Measurements from ENCODE around the gene ADCY9. TPM values are rescaled to one million over a fixed set of nuclear protein-coding genes. Genes with fewer than 3 reads are reported as not detected.
A peak's percentile ranks its signal among the peaks of the same experiment; 100 is the strongest.

Gene ADCY9
- total RNA-seq, 1 donor from 2014 or later = 30.4 TPM

- Mint-ChIP-seq H3K27me3 (ENCODE audit: unreplicated experiment) (peaks cover 10% of the 10 kb centered on the region), H3K4me1 (ENCODE audit: low read depth, unreplicated experiment) (peaks cover 29% of the 10 kb centered on the region), H3K36me3 (ENCODE audit: unreplicated experiment) (peaks cover 6% of the 10 kb centered on the region), H3K4me3 (ENCODE audit: unreplicated experiment) (peak overlapping the region; percentile 80), H3K9me3 (ENCODE audit: unreplicated experiment) (peaks cover 6% of the 10 kb centered on the region), H3K27ac (ENCODE audit: unreplicated experiment) (peak overlapping the region; percentile 15)
- TF ChIP-seq, protein P1, sequence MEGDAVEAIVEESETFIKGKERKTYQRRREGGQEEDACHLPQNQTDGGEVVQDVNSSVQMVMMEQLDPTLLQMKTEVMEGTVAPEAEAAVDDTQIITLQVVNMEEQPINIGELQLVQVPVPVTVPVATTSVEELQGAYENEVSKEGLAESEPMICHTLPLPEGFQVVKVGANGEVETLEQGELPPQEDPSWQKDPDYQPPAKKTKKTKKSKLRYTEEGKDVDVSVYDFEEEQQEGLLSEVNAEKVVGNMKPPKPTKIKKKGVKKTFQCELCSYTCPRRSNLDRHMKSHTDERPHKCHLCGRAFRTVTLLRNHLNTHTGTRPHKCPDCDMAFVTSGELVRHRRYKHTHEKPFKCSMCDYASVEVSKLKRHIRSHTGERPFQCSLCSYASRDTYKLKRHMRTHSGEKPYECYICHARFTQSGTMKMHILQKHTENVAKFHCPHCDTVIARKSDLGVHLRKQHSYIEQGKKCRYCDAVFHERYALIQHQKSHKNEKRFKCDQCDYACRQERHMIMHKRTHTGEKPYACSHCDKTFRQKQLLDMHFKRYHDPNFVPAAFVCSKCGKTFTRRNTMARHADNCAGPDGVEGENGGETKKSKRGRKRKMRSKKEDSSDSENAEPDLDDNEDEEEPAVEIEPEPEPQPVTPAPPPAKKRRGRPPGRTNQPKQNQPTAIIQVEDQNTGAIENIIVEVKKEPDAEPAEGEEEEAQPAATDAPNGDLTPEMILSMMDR (IDR thresholded peaks at IDR 0.05; ENCODE audit: partially characterized antibody, unreplicated experiment) = no peak
- DNase-seq = no peak
Observed at GRCh38 chr16:4114257-4115208, 1.7 kb downstream of the ADCY9 start.

DNA sequence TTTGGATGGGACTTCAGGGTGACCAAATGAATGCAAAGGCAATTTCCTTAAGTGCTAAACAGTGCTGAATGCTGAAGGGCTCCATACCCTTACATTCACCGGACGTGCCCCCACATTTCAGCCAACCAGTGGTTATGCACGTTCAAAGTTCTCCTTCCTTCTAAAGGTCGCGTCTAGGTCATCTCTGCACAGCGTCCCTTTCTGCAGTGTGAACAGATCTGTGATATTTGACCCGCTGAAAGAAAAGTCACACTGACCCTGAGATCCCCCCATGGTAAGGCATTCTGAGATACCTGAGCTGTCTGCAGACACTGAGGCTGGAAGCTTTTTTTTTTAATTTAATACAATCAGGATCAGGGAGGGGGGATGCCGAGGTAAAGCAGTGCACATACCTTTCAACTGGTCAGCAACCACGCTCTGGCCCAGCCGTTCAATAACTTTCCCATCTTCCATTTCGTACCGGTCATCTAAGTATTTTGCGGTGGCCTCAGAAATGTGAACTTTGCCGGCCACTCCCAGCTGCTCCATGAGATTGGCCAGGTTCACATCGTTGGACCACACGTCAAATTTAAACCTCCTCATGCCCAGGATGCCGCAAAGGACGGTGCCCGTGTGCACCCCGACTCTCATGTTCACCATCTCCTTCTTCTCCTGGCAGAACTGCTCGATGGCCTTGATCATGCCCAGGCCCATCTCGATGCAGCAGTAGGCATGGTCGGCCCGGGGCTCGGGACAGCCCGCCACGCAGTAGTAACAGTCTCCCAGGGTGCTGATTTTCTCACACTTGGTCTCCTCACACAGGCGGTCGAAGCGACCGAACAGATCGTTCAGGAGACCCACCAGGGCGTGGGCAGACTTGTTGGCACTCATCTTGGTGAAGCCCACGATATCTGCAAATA lies 2.6 kb downstream of the ADCY9 start:
- no peak for DNase-seq
- Mint-ChIP-seq H3K36me3 (ENCODE audit: unreplicated experiment) (peaks cover 6% of the 10 kb centered on the region), H3K4me1 (ENCODE audit: low read depth, unreplicated experiment) (peaks cover 29% of the 10 kb centered on the region), H3K27me3 (ENCODE audit: unreplicated experiment) (peaks cover 10% of the 10 kb centered on the region), H3K4me3 (ENCODE audit: unreplicated experiment) (peak overlapping the region; percentile 80), H3K27ac (ENCODE audit: unreplicated experiment) (no peak overlapping the region), H3K9me3 (ENCODE audit: unreplicated experiment) (peaks cover 7% of the 10 kb centered on the region)
- TF ChIP-seq, protein P1 (IDR thresholded peaks at IDR 0.05; ENCODE audit: partially characterized antibody, unreplicated experiment) = no peak

- DNase-seq = no peak
- Mint-ChIP-seq H3K36me3 (ENCODE audit: unreplicated experiment) (peaks cover 6% of the 10 kb centered on the region), H3K4me3 (ENCODE audit: unreplicated experiment) (peak overlapping the region; percentile 80), H3K4me1 (ENCODE audit: low read depth, unreplicated experiment) (peaks cover 29% of the 10 kb centered on the region), H3K9me3 (ENCODE audit: unreplicated experiment) (peaks cover 7% of the 10 kb centered on the region), H3K27me3 (ENCODE audit: unreplicated experiment) (peaks cover 5% of the 10 kb centered on the region), H3K27ac (ENCODE audit: unreplicated experiment) (no peak overlapping the region)
- TF ChIP-seq, protein P1 (IDR thresholded peaks at IDR 0.05; ENCODE audit: partially characterized antibody, unreplicated experiment) = no peak
Observed at GRCh38 chr16:4111748-4112696, 4.2 kb downstream of the ADCY9 start.

- peaks cover 4% of the 10 kb centered on the region for H3K9me3 Mint-ChIP-seq (ENCODE audit: unreplicated experiment)
- H3K4me1 Mint-ChIP-seq (ENCODE audit: low read depth, unreplicated experiment) = peaks cover 32% of the 10 kb centered on the region
- DNase-seq = no peak
- TF ChIP-seq, protein P1 (IDR thresholded peaks at IDR 0.05; ENCODE audit: partially characterized antibody, unreplicated experiment) = no peak
- H3K4me3 Mint-ChIP-seq (ENCODE audit: unreplicated experiment) = no peak overlapping the region
- H3K27ac Mint-ChIP-seq (ENCODE audit: unreplicated experiment) = no peak overlapping the region
- peaks cover 3% of the 10 kb centered on the region for H3K27me3 Mint-ChIP-seq (ENCODE audit: unreplicated experiment)
- H3K36me3 Mint-ChIP-seq (ENCODE audit: unreplicated experiment) = peaks cover 6% of the 10 kb centered on the region
Observed at GRCh38 chr16:4110680-4111079, 5.6 kb downstream of the ADCY9 start.
